ENCODE results near the gene EN2.

DNA sequence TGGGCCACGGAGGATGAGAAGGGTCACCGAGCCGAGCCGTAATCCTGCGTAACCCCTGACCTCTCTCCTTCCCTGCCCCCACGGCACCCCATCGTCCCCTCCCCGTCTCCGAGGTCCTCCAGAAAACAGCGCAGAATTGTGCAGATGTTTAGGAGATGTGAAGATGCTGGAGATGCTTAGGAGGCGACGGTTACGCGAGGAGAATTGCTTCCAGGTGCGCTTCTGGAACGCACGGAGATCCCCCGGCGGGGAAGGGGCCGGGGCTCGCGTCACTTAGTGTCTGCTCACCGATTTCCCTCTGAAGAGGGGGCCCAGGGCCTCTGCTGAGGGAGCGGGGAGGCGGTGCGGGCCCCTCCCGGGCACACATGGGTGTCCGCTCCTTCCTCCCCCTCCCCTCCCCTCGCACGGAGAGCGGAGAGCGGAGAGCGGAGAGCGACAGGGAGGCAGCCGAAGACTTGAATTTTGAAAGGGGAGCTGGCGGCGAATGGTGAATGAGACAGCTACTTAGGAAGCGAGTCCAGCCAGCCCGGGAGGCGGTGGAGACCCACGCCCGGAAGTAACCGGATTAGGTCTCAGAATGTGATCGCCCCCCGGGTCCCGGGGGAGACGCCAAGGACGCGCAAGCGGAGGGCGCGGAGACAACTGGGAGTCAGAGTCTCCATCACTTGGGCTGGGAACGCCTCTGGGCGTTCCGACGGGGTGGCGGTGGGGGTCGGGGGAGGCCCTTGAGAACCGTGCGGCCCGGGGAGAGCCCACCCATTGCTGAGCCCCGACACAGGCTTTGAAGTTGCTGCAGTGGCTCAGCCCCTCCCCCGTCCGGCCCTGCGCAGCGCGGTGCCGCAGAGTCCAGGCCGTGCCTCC is 8.7 kb upstream of the EN2 start:
- TF ChIP-seq, protein P1, sequence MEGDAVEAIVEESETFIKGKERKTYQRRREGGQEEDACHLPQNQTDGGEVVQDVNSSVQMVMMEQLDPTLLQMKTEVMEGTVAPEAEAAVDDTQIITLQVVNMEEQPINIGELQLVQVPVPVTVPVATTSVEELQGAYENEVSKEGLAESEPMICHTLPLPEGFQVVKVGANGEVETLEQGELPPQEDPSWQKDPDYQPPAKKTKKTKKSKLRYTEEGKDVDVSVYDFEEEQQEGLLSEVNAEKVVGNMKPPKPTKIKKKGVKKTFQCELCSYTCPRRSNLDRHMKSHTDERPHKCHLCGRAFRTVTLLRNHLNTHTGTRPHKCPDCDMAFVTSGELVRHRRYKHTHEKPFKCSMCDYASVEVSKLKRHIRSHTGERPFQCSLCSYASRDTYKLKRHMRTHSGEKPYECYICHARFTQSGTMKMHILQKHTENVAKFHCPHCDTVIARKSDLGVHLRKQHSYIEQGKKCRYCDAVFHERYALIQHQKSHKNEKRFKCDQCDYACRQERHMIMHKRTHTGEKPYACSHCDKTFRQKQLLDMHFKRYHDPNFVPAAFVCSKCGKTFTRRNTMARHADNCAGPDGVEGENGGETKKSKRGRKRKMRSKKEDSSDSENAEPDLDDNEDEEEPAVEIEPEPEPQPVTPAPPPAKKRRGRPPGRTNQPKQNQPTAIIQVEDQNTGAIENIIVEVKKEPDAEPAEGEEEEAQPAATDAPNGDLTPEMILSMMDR (IDR thresholded peaks at IDR 0.05), result no peak
- no peak for TF ChIP-seq POLR2A (IDR thresholded peaks at IDR 0.05)

Measured in right lobe of liver (tissue), 4 donors.